ENCODE data around the gene POP4.

POP4 gene

DNA sequence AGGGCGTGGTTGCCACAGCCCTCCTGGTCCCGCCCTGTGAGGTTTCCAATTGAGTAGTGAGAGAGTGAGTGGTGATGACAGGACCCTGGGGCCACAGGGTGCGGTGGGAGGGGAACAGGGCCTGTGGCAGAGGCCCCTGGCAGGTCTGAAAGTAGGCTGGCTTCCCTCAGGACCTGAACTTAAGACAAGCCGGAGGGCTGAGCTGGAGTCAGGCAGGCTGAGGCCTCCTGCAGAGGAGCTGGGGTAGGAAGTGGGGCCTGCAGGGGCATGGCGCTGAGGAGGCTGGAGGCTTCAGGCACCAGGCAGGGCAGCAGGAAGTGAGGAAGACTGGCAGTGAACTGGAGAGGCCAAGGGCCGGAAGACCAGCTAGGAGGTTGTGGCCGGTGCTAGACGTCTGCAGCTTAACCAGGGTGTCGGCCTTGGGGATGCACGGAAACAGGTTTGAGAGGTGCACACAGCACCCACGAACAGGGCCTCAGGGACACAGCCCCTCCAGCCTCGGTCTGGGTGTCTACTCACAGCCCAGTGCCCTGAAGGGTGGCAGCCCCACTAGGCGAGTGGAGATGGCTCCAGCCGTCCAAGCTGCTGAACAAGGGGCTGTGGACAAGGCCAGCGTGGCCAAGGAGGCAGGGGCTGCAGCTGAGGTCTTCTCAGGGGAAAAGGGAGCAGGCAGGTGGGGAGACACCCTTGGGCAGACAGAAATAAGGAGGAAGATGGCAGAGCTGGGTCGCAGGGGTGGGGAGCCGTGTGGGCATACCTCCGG, 17.8 kb downstream of the POP4 start:
- Histone ChIP-seq H3K27me3 (replicated peaks; ENCODE audit: insufficient read depth, low read length) (0 out of 2 replicates have a peak, but pooled peaks cover 7% of the 10 kb centered on the region), H3K36me3 (replicated peaks; ENCODE audit: insufficient read depth, low read length) (no peaks in the 10 kb centered on the region), H3K27ac (ENCODE audit: low read length) (no peak overlapping the region), H3K4me1 (ENCODE audit: low read length) (no peaks in the 10 kb centered on the region), H3K4me3 (ENCODE audit: low read length) (no peak overlapping the region), H3K9ac (ENCODE audit: low read length) (no peak overlapping the region), H3K79me2 (ENCODE audit: low read length) (no peaks in the 10 kb centered on the region), H3K4me2 (ENCODE audit: low read depth, low read length) (no peak overlapping the region), H3F3A (ENCODE audit: insufficient read depth, low read length) (no peaks in the 10 kb centered on the region), H3K9me2 (replicated peaks; ENCODE audit: insufficient read depth, low read length) (no peaks in the 10 kb centered on the region), H2AFZ (ENCODE audit: low read length) (no peak overlapping the region), H3K9me3 (replicated peaks; ENCODE audit: insufficient read depth, low read length) (no peaks in the 10 kb centered on the region), H4K20me1 (ENCODE audit: insufficient read depth, low read length) (no peaks in the 10 kb centered on the region)
- TF ChIP-seq EZH2 (optimal IDR thresholded peaks at IDR 0.05; ENCODE audit: low read depth, low read length) (no peak), CTCF (IDR thresholded peaks at IDR 0.05; ENCODE audit: low read length) (no peak)
- DNase-seq, result no peak

DNA sequence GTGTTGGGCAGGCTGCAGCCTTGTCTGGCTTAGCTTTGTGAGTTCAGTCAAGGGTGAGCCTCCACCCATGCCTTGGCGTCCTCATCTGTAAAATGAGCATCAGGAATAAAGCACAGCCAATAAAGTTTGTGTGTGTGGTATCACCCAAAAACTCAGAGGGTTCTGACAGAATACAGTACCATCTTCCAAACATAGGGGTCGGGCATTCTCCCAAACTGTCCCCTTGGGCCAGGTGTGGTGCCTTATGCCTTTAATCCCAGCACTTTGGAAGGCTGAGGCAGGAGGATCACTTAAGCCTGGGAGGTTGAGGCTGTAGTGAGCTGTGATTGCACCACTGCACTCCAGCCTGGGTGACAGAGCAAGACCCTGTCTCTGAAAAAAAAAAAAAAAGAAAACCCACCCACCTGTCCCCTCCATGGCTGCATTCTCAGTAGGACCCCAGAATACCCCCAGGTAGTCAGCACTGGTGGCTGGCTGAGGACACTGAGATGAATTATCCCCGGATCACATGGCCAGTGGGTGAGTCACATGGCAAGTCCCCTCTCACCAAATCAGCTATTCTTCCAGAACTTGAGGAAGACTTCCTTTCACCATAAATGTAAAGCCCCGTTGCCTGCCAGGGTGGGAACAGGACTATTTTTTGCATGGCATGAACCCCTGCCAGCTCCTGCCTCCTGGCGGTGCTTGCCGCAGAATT, 18.6 kb downstream of the POP4 start:
- Histone ChIP-seq H3K9ac (ENCODE audit: low read length) (no peak overlapping the region), H3K36me3 (replicated peaks; ENCODE audit: insufficient read depth, low read length) (no peaks in the 10 kb centered on the region)

DNA sequence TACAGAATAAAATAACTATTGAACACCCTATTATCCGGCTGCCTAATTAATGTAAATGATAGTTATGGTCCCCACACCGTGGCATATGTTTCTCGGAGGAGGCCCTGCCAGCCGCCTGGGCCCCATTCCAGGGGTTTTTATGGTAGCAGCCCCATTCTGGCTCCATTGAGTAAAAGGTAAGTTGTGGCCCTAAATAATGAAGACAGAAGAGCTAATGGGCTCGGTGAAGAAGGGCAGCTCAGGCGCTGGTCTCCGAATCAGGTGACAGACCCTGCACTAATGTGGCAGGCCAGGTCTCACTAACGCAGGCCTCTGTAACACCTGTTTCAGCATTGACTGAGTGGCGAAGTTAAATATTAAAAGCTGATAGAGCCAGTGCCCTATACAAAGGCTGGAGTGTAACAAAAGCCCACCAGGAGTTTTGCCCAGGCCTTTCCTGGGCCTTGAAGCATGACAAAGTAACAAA, 19.1 kb downstream of the POP4 start:
- 0 out of 2 replicates have a peak, but pooled peaks cover 4% of the 10 kb centered on the region for H3K27me3 ChIP-seq (replicated peaks; ENCODE audit: insufficient read depth, low read length)
- no peak overlapping the region for H3K9ac ChIP-seq (ENCODE audit: low read length)
- no peaks in the 10 kb centered on the region for H3K9me2 ChIP-seq (replicated peaks; ENCODE audit: insufficient read depth, low read length)
- H3F3A ChIP-seq (ENCODE audit: insufficient read depth, low read length), result no peaks in the 10 kb centered on the region
- no peak overlapping the region for H2AFZ ChIP-seq (ENCODE audit: low read length)
- no peak overlapping the region for H3K27ac ChIP-seq (ENCODE audit: low read length)
- no peak overlapping the region for H3K4me3 ChIP-seq (ENCODE audit: low read length)
- H3K4me1 ChIP-seq (ENCODE audit: low read length), result no peaks in the 10 kb centered on the region
- no peak for TF ChIP-seq CTCF (IDR thresholded peaks at IDR 0.05; ENCODE audit: low read length)
- TF ChIP-seq EZH2phosphoT487 (IDR thresholded peaks at IDR 0.05; ENCODE audit: low read length), result no peak
- no peak for TF ChIP-seq EZH2 (optimal IDR thresholded peaks at IDR 0.05; ENCODE audit: low read depth, low read length)
- no peak overlapping the region for H3K4me2 ChIP-seq (ENCODE audit: low read depth, low read length)
- H3K79me2 ChIP-seq (ENCODE audit: low read length), result no peaks in the 10 kb centered on the region
- H3K9me3 ChIP-seq (replicated peaks; ENCODE audit: insufficient read depth, low read length), result no peaks in the 10 kb centered on the region
- H4K20me1 ChIP-seq (ENCODE audit: insufficient read depth, low read length), result no peaks in the 10 kb centered on the region
- DNase-seq, result no peak
- H3K36me3 ChIP-seq (replicated peaks; ENCODE audit: insufficient read depth, low read length), result no peaks in the 10 kb centered on the region

More for the DNA sequence above, 18.6 kb downstream of the POP4 start:
- H3K4me1 ChIP-seq (ENCODE audit: low read length), result no peaks in the 10 kb centered on the region
- H3F3A ChIP-seq (ENCODE audit: insufficient read depth, low read length), result no peaks in the 10 kb centered on the region
- H3K9me2 ChIP-seq (replicated peaks; ENCODE audit: insufficient read depth, low read length), result no peaks in the 10 kb centered on the region
- no peak overlapping the region for H3K4me3 ChIP-seq (ENCODE audit: low read length)
- no peak for DNase-seq
- H3K4me2 ChIP-seq (ENCODE audit: low read depth, low read length), result no peak overlapping the region
- H3K9me3 ChIP-seq (replicated peaks; ENCODE audit: insufficient read depth, low read length), result no peaks in the 10 kb centered on the region
- H2AFZ ChIP-seq (ENCODE audit: low read length), result no peak overlapping the region
- TF ChIP-seq EZH2phosphoT487 (IDR thresholded peaks at IDR 0.05; ENCODE audit: low read length) (no peak), EZH2 (optimal IDR thresholded peaks at IDR 0.05; ENCODE audit: low read depth, low read length) (no peak), CTCF (IDR thresholded peaks at IDR 0.05; ENCODE audit: low read length) (no peak)
- 0 out of 2 replicates have a peak, but pooled peaks cover 4% of the 10 kb centered on the region for H3K27me3 ChIP-seq (replicated peaks; ENCODE audit: insufficient read depth, low read length)
- H3K27ac ChIP-seq (ENCODE audit: low read length), result no peak overlapping the region
- no peaks in the 10 kb centered on the region for H3K79me2 ChIP-seq (ENCODE audit: low read length)
- no peaks in the 10 kb centered on the region for H4K20me1 ChIP-seq (ENCODE audit: insufficient read depth, low read length)

All from MM.1S (cell line).